B cell (primary cell): Measurements from ENCODE around the gene ASCL5. TPM values are rescaled to one million over a fixed set of nuclear protein-coding genes. Genes with fewer than 3 reads are reported as not detected.

Source experiments
- ATAC-seq: fragments of 200-7000 bp; cut with Tn5 transposase; one replicate; pipeline ENCODE4 v1.10.0; 2021; ENCODE audit warnings: low read depth, mild to moderate bottlenecking, moderate number of reproducible peaks, moderate library complexity
- CTCF ChIA-PET: fragments of 350-600 bp; sonication (Branson Sonifier 250); formaldehyde crosslinking; loops from one replicate; lab custom pipeline; 2021; ENCODE audit warnings: antibody characterized with exemption, inconsistent platforms; lab: Charles Lee
- POLR2A ChIA-PET: fragments of 350-600 bp; sonication (Branson Sonifier 250); formaldehyde crosslinking; loops from one replicate; lab custom pipeline; 2021; ENCODE audit warnings: antibody characterized with exemption; lab: Charles Lee
- DNase-seq: peaks from one replicate; pipeline ENCODE4 v3.0.0; 2013
- H2AFZ ChIP-seq: 2 replicates; pipeline ENCODE4 v1.6.1; 2012; ENCODE audit warnings: mild to moderate bottlenecking, low read depth, low read length; ENCODE audit not compliant: insufficient read depth, poor library complexity, severe bottlenecking
- H3K27ac ChIP-seq, 2 donors: 1 replicate in 1 of 2; 2 replicates in 1 of 2; pipeline ENCODE4 v1.5.1; 2012 to 2013; ENCODE audit warnings: low read length in 2 of 2, mild to moderate bottlenecking in 2 of 2, moderate library complexity in 1 of 2
- H3K27me3 ChIP-seq, 4 experiments: fragments of 200-600 bp in 1 of 4; sonication (generic) in 1 of 4; replicated peaks in 1 of 4; 1 replicate in 2 of 4; 2 replicates in 2 of 4; pipeline versions ENCODE4 v1.6.1 to v1.7.0; 2013 to 2016; ENCODE audit warnings: low read length in 3 of 4, mild to moderate bottlenecking in 2 of 4, mixed read lengths in 1 of 4, moderate library complexity in 1 of 4; ENCODE audit not compliant: insufficient read depth in 4 of 4, control insufficient read depth in 3 of 4; ENCODE audit errors: control extremely low read depth in 1 of 4
- H3K36me3 ChIP-seq, 2 experiments: replicated peaks in 1 of 2; 1 replicate in 1 of 2; 2 replicates in 1 of 2; pipeline versions ENCODE4 v1.6.1 to v1.7.1; 2013; ENCODE audit warnings: low read length in 1 of 2; ENCODE audit not compliant: insufficient read depth in 2 of 2, control insufficient read depth in 1 of 2; ENCODE audit errors: control extremely low read depth in 1 of 2, extremely low read depth in 1 of 2
- H3K4me1 ChIP-seq, 2 donors: fragments of 200-600 bp in 1 of 2; sonication (generic) in 1 of 2; 1 replicate in 1 of 2; 2 replicates in 1 of 2; pipeline versions ENCODE4 v1.5.1 to v1.6.1; 2013 to 2017; ENCODE audit warnings: low read length in 2 of 2; ENCODE audit not compliant: control insufficient read depth in 2 of 2, insufficient read depth in 2 of 2
- H3K4me2 ChIP-seq: replicated peaks from 2 replicates; pipeline ENCODE3; 2012; ENCODE audit warnings: mild to moderate bottlenecking, low read depth, low read length; ENCODE audit not compliant: poor library complexity, severe bottlenecking
- H3K4me3 ChIP-seq, 5 experiments: fragments of 200-600 bp in 1 of 5; sonication (generic) in 1 of 5; 1 replicate in 3 of 5; 2 replicates in 2 of 5; pipeline versions ENCODE4 v1.5.1 to v1.7.0; 2011 to 2016; ENCODE audit warnings: low read length in 4 of 5, mild to moderate bottlenecking in 4 of 5, low read depth in 2 of 5, control low read depth in 1 of 5, moderate library complexity in 1 of 5; ENCODE audit not compliant: insufficient read depth in 1 of 5; ENCODE audit errors: control extremely low read depth in 1 of 5, extremely low read depth in 1 of 5
- H3K79me2 ChIP-seq: fragments of 200-600 bp; sonication (generic); one replicate; pipeline ENCODE4 v1.6.0; 2016; ENCODE audit warnings: low read length; ENCODE audit not compliant: control insufficient read depth, insufficient read depth
- H3K9ac ChIP-seq: fragments of 200-600 bp; sonication (generic); 2 replicates; pipeline ENCODE4 v1.6.1; 2017; ENCODE audit warnings: mild to moderate bottlenecking, low read length, moderate library complexity
- H3K9me3 ChIP-seq, 3 donors: one replicate each; pipeline versions ENCODE4 v1.6.1 to v1.7.1; 2013; ENCODE audit warnings: low read length in 2 of 3; ENCODE audit not compliant: control insufficient read depth in 2 of 3, insufficient read depth in 1 of 3; ENCODE audit errors: control extremely low read depth in 1 of 3
- H4K20me1 ChIP-seq: 2 replicates; pipeline ENCODE4 v1.6.0; 2012; ENCODE audit warnings: mild to moderate bottlenecking, low read length; ENCODE audit not compliant: insufficient read depth, control insufficient read depth, poor library complexity, severe bottlenecking
- H3K27ac Mint-ChIP-seq: one replicate; pipeline ENCODE4 v1.8.0; 2021; ENCODE audit warnings: mixed read lengths
- H3K27me3 Mint-ChIP-seq: one replicate; pipeline ENCODE4 v1.8.0; 2021; ENCODE audit warnings: mixed read lengths
- H3K4me1 Mint-ChIP-seq: one replicate; pipeline ENCODE4 v1.8.0; 2021; ENCODE audit warnings: mixed read lengths
- H3K4me3 Mint-ChIP-seq: one replicate; pipeline ENCODE4 v1.8.0; 2021; ENCODE audit warnings: mixed read lengths
- H3K9me3 Mint-ChIP-seq: one replicate; pipeline ENCODE4 v1.8.0; 2022; ENCODE audit warnings: mixed read lengths; ENCODE audit not compliant: insufficient read depth
- EZH2 ChIP-seq: IDR thresholded peaks from 2 replicates; pipeline ENCODE4 v1.6.1; 2012; ENCODE audit warnings: borderline replicate concordance, low read depth, mild to moderate bottlenecking, moderate library complexity, low read length; ENCODE audit not compliant: insufficient read depth, poor library complexity, severe bottlenecking
- WGBS: methylation state at CpG from one replicate; pipeline ENCODE4 v1.1.5; 2013; ENCODE audit warnings: missing lambda C conversion rate; ENCODE audit not compliant: insufficient coverage; 5-methylcytosine and 5-hydroxymethylcytosine counted together
- intact Hi-C: fragments of 100-400 bp; cut with micrococcal nuclease; formaldehyde crosslinking; loops from one replicate; pipeline ENCODE4 v1.10.0; 2022
- polyA plus RNA-seq: library from polyadenylated mRNA; depleted of rRNA; stranded (reverse); fragments of >200 nt; gene quantifications from 2 replicates; pipeline ENCODE4 v1.2.3, GENCODE V29; 2012
- total RNA-seq, 2 donors: library from RNA; stranded (reverse); fragments of 120-200 nt in 1 of 2; gene quantifications; 1 replicate in 1 of 2; 2 replicates in 1 of 2; pipeline versions ENCODE4 v1.2.3 to v1.2.4, GENCODE V29; 2013 to 2022
- TF ChIP-seq, protein P1 (sequence below): fragments of 200-600 bp; IDR thresholded peaks from one replicate; pipeline ENCODE4 v1.8.0; 2022; ENCODE audit warnings: antibody characterized with exemption, mild to moderate bottlenecking

Gene ASCL5
- total and polyA plus RNA-seq, 2 donors (not counting 1 experiment from before 2014, with no cell fraction given) = not detected

DNA sequence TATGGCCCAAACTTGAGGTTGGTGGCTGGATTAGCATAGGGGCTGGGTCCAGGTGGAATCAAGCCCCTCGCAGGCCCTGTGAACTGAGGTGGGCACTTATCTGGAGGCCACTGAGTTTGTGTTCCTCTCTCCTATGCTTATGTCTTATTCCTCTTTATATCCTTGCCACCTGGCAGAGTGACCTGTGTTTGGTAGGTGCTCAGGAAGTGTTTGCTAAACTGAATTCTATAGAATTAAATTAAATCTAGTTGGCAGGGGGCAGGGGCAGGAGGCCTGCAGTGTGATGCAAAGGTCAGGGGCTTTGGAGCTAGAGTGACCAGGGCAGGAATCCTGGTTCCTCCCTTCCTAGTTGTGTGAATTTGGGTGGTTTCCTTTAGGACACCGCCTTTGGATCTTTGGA is 28.4 kb upstream of the ASCL5 start:
- TF ChIP-seq, protein P1, sequence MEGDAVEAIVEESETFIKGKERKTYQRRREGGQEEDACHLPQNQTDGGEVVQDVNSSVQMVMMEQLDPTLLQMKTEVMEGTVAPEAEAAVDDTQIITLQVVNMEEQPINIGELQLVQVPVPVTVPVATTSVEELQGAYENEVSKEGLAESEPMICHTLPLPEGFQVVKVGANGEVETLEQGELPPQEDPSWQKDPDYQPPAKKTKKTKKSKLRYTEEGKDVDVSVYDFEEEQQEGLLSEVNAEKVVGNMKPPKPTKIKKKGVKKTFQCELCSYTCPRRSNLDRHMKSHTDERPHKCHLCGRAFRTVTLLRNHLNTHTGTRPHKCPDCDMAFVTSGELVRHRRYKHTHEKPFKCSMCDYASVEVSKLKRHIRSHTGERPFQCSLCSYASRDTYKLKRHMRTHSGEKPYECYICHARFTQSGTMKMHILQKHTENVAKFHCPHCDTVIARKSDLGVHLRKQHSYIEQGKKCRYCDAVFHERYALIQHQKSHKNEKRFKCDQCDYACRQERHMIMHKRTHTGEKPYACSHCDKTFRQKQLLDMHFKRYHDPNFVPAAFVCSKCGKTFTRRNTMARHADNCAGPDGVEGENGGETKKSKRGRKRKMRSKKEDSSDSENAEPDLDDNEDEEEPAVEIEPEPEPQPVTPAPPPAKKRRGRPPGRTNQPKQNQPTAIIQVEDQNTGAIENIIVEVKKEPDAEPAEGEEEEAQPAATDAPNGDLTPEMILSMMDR = no peak
- no peak for TF ChIP-seq EZH2
- WGBS = 94% methylated on average over 2 of the region's 2 CpGs
- Histone ChIP-seq H2AFZ (no peak overlapping the region), H3K79me2 (peaks cover 6% of the 10 kb centered on the region), H3K27ac (no peak overlapping the region), H3K4me1 (peaks cover 9 to 17% of the 10 kb centered on the region in 2 donors), H3K36me3 (peaks cover 0 to 5% of the 10 kb centered on the region in 2 experiments), H3K4me2 (no peak overlapping the region), H4K20me1 (no peaks in the 10 kb centered on the region), H3K9me3 (no peaks in the 10 kb centered on the region), H3K9ac (no peak overlapping the region), H3K27me3 (peaks cover 0 to 16% (median 4%) of the 10 kb centered on the region in 4 experiments), H3K4me3 (no peak overlapping the region)
- no peak for DNase-seq
- intact Hi-C loops = loop anchor here (10.0 kb wide), 1 partner anchor 989 kb away; the partner anchor contains the start of gene ARL8A
- peaks cover 19% of the 10 kb centered on the region for H3K27me3 Mint-ChIP-seq
- H3K4me1 Mint-ChIP-seq = peaks cover 18% of the 10 kb centered on the region
- peak overlapping the region; percentile 90 for H3K4me3 Mint-ChIP-seq
- no peak overlapping the region for H3K27ac Mint-ChIP-seq
- ChIA-PET POLR2A (no interaction called here), CTCF (interaction anchor here (1.0 to 2.1 kb wide), 4 partner anchors 13 to 68 kb away, joined by 3 to 4 read pairs (median 3); no protein-coding TSS in a partner anchor)
- ATAC-seq = no peak
- no peaks in the 10 kb centered on the region for H3K9me3 Mint-ChIP-seq
